Caco-2 (cell line): ENCODE measurements around the gene C1QL1. TPM values are rescaled to one million over a fixed set of nuclear protein-coding genes. Genes with fewer than 3 reads are reported as not detected.
A peak's percentile ranks its signal among the peaks of the same experiment; 100 is the strongest.
"Not testable (repeated sequence)": the region's sequence is repeated elsewhere in the genome, so short reads cannot be mapped to it uniquely, and the experiment has no call there.

Source experiments
- BruUV-seq: library from RNA; stranded (reverse); fragments of 400-500 nt; replicated peaks from 2 replicates; lab custom pipeline; 2021; lab: Mats Ljungman, UMichigan
- CTCF ChIA-PET: fragments of 300-600 bp; sonication (Branson Sonifier 250); formaldehyde crosslinking; loops from one replicate; lab custom pipeline; 2022; ENCODE audit warnings: antibody characterized with exemption; lab: Charles Lee
- POLR2A ChIA-PET: fragments of 300-600 bp; sonication (Branson Sonifier 250); formaldehyde crosslinking; loops from one replicate; lab custom pipeline; 2022; ENCODE audit warnings: antibody characterized with exemption; lab: Charles Lee
- DNase-seq, 2 experiments: peaks; one replicate each; pipeline versions ENCODE4 v3.0.0 to v3.0.0-alpha.2; 2020 to 2022
- H3K27me3 ChIP-seq: replicated peaks from 2 replicates; pipeline ENCODE4 v1.6.0; 2011; ENCODE audit warnings: low read length; ENCODE audit not compliant: control insufficient read depth, insufficient read depth
- H3K36me3 ChIP-seq: 2 replicates; pipeline ENCODE4 v1.5.1; 2011; ENCODE audit warnings: low read length; ENCODE audit not compliant: control insufficient read depth, insufficient read depth
- H3K4me1 ChIP-seq: fragments of 250-450 bp; sonication (Bioruptor Pico); 2 replicates; pipeline ENCODE4 v1.5.1; 2020; ENCODE audit warnings: mild to moderate bottlenecking
- H3K4me3 ChIP-seq: 2 replicates; pipeline ENCODE4 v1.5.1; 2011; ENCODE audit warnings: low read depth, mild to moderate bottlenecking, control low read depth, low read length
- H3K9me3 ChIP-seq: fragments of 250-450 bp; sonication (Bioruptor Pico); 2 replicates; pipeline ENCODE4 v1.5.1; 2020; ENCODE audit warnings: mild to moderate bottlenecking, moderate library complexity
- H3K27ac Mint-ChIP-seq: one replicate; pipeline ENCODE4 v1.8.0; 2022; ENCODE audit warnings: mixed read lengths; ENCODE audit not compliant: unreplicated experiment
- H3K27me3 Mint-ChIP-seq: one replicate; pipeline ENCODE4 v1.8.0; 2022; ENCODE audit warnings: mixed read lengths; ENCODE audit not compliant: insufficient read depth, unreplicated experiment
- H3K36me3 Mint-ChIP-seq: one replicate; pipeline ENCODE4 v1.8.0; 2022; ENCODE audit warnings: mild to moderate bottlenecking, mixed read lengths; ENCODE audit not compliant: insufficient read depth, unreplicated experiment
- H3K4me1 Mint-ChIP-seq: one replicate; pipeline ENCODE4 v1.8.0; 2022; ENCODE audit warnings: low read depth, mixed read lengths; ENCODE audit not compliant: unreplicated experiment
- H3K4me3 Mint-ChIP-seq: one replicate; pipeline ENCODE4 v1.8.0; 2022; ENCODE audit warnings: mild to moderate bottlenecking, moderate library complexity, mixed read lengths; ENCODE audit not compliant: unreplicated experiment
- H3K9me3 Mint-ChIP-seq: one replicate; pipeline ENCODE4 v1.8.0; 2022; ENCODE audit warnings: mixed read lengths; ENCODE audit not compliant: unreplicated experiment
- intact Hi-C: fragments of 100-400 bp; cut with micrococcal nuclease; formaldehyde crosslinking; loops from one replicate; pipeline ENCODE4 v1.10.0; 2022; ENCODE audit not compliant: unreplicated experiment
- total RNA-seq: library from RNA; stranded (reverse); gene quantifications from 2 replicates; pipeline ENCODE4 v1.2.3, GENCODE V29; 2022
- TF ChIP-seq, protein P1 (sequence below), 2 experiments: fragments of 200-600 bp in 1 of 2; IDR thresholded peaks; 1 replicate in 1 of 2; 2 replicates in 1 of 2; pipeline versions ENCODE4 v1.5.1 to v1.8.0; 2011 to 2022; ENCODE audit warnings: antibody characterized with exemption in 1 of 2, control low read depth in 1 of 2, inconsistent platforms in 1 of 2, low read depth in 1 of 2, low read length in 1 of 2, mild to moderate bottlenecking in 1 of 2, moderate library complexity in 1 of 2; ENCODE audit not compliant: insufficient read depth in 1 of 2, severe bottlenecking in 1 of 2, unreplicated experiment in 1 of 2

The C1QL1 gene
- total RNA-seq, 1 experiment from 2014 or later, result 5.2 TPM

- H3K27me3 Mint-ChIP-seq, result no peaks in the 10 kb centered on the region
- H3K4me3 Mint-ChIP-seq, result peak within 1 kb of the TSS; percentile 90
- no peaks in the 10 kb centered on the region for H3K27me3 ChIP-seq
- H3K4me1 ChIP-seq, result peaks cover 8% of the 10 kb centered on the region
- CTCF ChIA-PET, result interaction anchor here (0.6 kb wide), 1 partner anchor 22 kb away, joined by 3 read pairs; no protein-coding TSS in a partner anchor
- intact Hi-C loops, result loop anchor here (2.0 kb wide), 2 partner anchors 49 to 71 kb away; partner anchors contain the start of gene EFTUD2
- BruUV-seq, result TSS peak; percentile 98
- peak within 1 kb of the TSS; percentile 79 for H3K4me3 ChIP-seq
- H3K9me3 ChIP-seq, result no peaks in the 10 kb centered on the region
- peaks cover 8% of the 10 kb centered on the region for H3K4me1 Mint-ChIP-seq
- H3K36me3 ChIP-seq, result no peaks in the 10 kb centered on the region
- no peaks in the 10 kb centered on the region for H3K9me3 Mint-ChIP-seq
- POLR2A ChIA-PET, result interaction anchor here (0.6 to 1.3 kb wide), 7 partner anchors 21 to 113 kb away, joined by 3 to 10 read pairs (median 5); partner anchors contain the start of genes C1QL1, EFTUD2 and NMT1
- peak; percentile 95 to 96 for DNase-seq
- H3K27ac Mint-ChIP-seq, result peak within 1 kb of the TSS; percentile 92
- H3K36me3 Mint-ChIP-seq, result peaks cover 43% of the 10 kb centered on the region
- TF ChIP-seq, protein P1, sequence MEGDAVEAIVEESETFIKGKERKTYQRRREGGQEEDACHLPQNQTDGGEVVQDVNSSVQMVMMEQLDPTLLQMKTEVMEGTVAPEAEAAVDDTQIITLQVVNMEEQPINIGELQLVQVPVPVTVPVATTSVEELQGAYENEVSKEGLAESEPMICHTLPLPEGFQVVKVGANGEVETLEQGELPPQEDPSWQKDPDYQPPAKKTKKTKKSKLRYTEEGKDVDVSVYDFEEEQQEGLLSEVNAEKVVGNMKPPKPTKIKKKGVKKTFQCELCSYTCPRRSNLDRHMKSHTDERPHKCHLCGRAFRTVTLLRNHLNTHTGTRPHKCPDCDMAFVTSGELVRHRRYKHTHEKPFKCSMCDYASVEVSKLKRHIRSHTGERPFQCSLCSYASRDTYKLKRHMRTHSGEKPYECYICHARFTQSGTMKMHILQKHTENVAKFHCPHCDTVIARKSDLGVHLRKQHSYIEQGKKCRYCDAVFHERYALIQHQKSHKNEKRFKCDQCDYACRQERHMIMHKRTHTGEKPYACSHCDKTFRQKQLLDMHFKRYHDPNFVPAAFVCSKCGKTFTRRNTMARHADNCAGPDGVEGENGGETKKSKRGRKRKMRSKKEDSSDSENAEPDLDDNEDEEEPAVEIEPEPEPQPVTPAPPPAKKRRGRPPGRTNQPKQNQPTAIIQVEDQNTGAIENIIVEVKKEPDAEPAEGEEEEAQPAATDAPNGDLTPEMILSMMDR (IDR thresholded peaks at IDR 0.05; ENCODE audit: insufficient read depth in 1 of 2, low read depth in 1 of 2, low read length in 1 of 2, severe bottlenecking in 1 of 2, unreplicated experiment in 1 of 2), result no peak
Observed at GRCh38 chr17:44947461-44948314, 20.4 kb downstream of the C1QL1 start, which contains the start of gene KIF18B. Gene KIF18B, minus strand, starts transcription at chr17:44947773. Its CDS starts 11,429 bp downstream, at chr17:44936344.

- H3K27me3 Mint-ChIP-seq, H3K4me3 Mint-ChIP-seq, BruUV-seq, DNase-seq, H3K9me3 Mint-ChIP-seq, H3K4me3 ChIP-seq, H3K9me3 ChIP-seq, H3K27ac Mint-ChIP-seq, H3K27me3 ChIP-seq, H3K36me3 ChIP-seq, POLR2A ChIA-PET: not testable (repeated sequence)
- intact Hi-C loops, result loop anchor here (2.0 kb wide), 2 partner anchors 47 to 73 kb away; partner anchors contain the start of gene EFTUD2
- H3K4me1 Mint-ChIP-seq, result peaks cover 27% of the 10 kb centered on the region
- peaks cover 27% of the 10 kb centered on the region for H3K4me1 ChIP-seq
- H3K36me3 Mint-ChIP-seq, result peaks cover 53% of the 10 kb centered on the region
- CTCF ChIA-PET, result interaction anchor here (1.4 kb wide), 1 partner anchor 25 kb away, joined by 5 read pairs; no protein-coding TSS in a partner anchor
Observed at GRCh38 chr17:44945652-44946051, 22.5 kb downstream of the C1QL1 start.

GRCh38 chr17:44942456-44942855 lies 25.6 kb downstream of the C1QL1 start:
- Histone ChIP-seq H3K4me1 (peaks cover 30% of the 10 kb centered on the region), H3K27me3 (no peaks in the 10 kb centered on the region), H3K9me3 (no peaks in the 10 kb centered on the region; the same call in 1 of the 2 replicates), H3K4me3 (no peak overlapping the region), H3K36me3 (no peaks in the 10 kb centered on the region; the same call in 1 of the 2 replicates)
- TF ChIP-seq, protein P1 (IDR thresholded peaks at IDR 0.05; ENCODE audit: insufficient read depth in 1 of 2, low read depth in 1 of 2, low read length in 1 of 2, severe bottlenecking in 1 of 2, unreplicated experiment in 1 of 2), result no peak
- intact Hi-C loops, result no loop called here
- H3K4me1 Mint-ChIP-seq, result peaks cover 36% of the 10 kb centered on the region
- H3K4me3 Mint-ChIP-seq, result no peak overlapping the region
- no TSS peak for BruUV-seq
- peaks cover 77% of the 10 kb centered on the region for H3K36me3 Mint-ChIP-seq
- no peaks in the 10 kb centered on the region for H3K27me3 Mint-ChIP-seq
- DNase-seq, result no peak
- ChIA-PET CTCF (interaction anchor here (2.0 kb wide), 1 partner anchor 22 kb away, joined by 5 read pairs; no protein-coding TSS in a partner anchor), POLR2A (no interaction called here)
- H3K9me3 Mint-ChIP-seq, result no peaks in the 10 kb centered on the region
- peak overlapping the region; percentile 91 for H3K27ac Mint-ChIP-seq
